HG03066 (cell line): Measurements from ENCODE around the gene ZNF549.
A peak's percentile ranks its signal among the peaks of the same experiment; 100 is the strongest.
"Not testable (repeated sequence)": the region's sequence is repeated elsewhere in the genome, so short reads cannot be mapped to it uniquely, and the experiment has no call there.

Experiments
- ATAC-seq: cut with Tn5 transposase; IDR thresholded peaks from one replicate; pipeline ENCODE4 v1.9.1; 2021; ENCODE audit warnings: low read depth; ENCODE audit not compliant: unreplicated experiment

Gene ZNF549

GRCh38 chr19:57527136-57527881 is at the start of gene ZNF549:
ZNF549 (plus strand) TSS chr19:57527356; CDS start chr19:57527574, 218 bp downstream.
- ATAC-seq: peak; percentile 99

DNA sequence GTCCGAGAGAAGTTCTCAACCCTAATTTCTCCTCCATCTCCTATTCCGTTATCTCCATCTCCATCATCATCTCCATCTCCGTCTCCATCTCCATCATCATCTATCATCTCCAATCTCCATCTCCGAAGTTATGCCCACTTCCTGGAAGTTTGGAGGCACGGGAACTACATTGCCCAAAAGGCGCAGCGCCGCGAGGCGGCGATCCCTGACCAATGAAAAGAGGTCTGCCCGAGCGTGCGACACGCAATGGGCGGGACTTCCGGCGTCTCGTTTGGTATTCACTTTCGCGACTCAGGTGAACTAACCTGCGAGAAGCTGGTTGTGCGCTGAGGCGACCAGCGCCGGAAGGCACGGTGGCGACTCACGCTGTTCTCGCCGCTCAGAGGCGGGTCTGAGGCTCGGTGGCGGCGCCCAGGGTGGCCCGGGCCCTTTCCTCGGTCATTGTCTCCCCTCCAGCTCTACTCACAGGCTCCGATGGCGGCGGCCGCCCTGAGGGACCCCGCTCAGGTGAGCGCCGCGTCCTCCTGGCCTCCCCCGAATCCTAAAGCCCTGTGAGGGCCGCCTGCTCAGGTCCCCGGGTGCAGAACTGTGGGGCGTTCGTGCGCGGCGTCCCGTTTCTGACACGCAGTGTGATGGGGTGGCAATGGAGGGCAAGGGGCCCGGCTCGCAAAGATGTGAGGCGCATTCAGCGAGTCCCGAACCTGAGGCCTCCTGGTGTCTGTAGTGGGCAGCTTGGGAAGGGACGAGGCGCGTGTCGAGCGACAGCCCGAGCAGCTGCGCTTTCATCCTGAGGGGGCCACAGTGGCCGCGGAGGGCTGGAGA is 39.5 kb upstream of the ZNF549 start, which contains the start of gene ZNF419:
Gene ZNF419 (plus strand): TSS at position 274 of the 822 bp plus-strand sequence. CDS start 201 bp downstream, at position 475.
- peak; percentile 97 for ATAC-seq

- ATAC-seq: not testable (repeated sequence)
Measured at GRCh38 chr19:57488299-57488644, 38.9 kb upstream of the ZNF549 start.

DNA sequence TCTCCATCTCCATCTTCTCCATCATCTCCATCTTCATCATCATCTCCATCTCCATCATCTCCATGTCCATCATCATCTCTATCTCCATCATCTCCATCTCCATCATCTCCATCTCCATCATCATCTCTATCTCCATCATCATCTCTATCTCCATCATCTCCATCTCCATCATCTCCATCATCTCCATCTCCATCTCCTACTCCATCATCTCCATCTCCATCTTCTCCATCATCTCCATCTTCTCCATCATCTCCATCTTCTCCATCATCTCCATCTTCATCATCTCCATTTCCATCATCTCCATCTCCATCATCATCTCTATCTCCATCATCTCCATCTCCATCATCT is 27.9 kb upstream of the ZNF549 start:
- ATAC-seq: not testable (repeated sequence)

GRCh38 chr19:57499680-57500395 is 27.3 kb upstream of the ZNF549 start, which contains the start of gene ZNF773:
ZNF773 (plus strand) TSS chr19:57499938; CDS start chr19:57500081, 143 bp downstream.
- ATAC-seq: peak; percentile 93

DNA sequence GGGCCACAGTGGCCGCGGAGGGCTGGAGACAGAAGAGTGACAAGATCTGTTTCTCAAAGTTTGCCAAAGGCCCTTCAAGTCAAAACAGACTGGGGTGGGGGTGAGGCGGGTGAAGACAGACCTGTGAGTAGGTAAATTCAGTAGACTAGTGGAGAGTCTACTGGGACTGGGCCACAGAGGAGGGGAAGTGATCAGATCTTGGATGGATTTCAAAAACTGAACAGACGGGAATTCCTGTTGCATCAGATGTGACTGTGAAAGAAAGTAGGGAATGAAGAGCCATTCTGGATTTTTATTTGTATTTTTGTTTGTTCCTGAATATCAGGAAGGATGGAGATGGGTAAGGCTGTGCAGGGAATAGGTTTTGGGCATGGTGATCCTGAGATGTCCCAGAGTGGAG is 26.8 kb upstream of the ZNF549 start:
- not testable (repeated sequence) for ATAC-seq

DNA sequence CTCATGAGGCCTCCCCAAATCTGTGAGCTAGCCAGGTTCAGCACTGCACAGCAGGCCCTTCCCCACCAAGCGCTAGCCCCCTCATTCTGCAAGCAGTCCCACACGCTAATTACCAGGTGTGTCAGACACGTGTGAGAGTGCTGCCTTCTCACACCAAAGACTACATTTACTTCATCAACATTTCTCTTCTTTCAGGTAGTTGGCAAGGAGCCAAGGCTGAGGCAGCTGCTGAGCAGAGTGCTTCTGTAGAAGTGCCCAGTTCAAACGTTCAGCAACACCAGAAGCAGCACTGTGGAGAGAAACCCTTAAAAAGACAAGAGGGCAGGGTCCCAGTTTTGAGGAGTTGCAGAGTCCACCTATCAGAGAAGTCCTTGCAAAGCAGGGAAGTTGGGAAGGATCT is 21.0 kb upstream of the ZNF549 start:
- ATAC-seq: no peak

DNA sequence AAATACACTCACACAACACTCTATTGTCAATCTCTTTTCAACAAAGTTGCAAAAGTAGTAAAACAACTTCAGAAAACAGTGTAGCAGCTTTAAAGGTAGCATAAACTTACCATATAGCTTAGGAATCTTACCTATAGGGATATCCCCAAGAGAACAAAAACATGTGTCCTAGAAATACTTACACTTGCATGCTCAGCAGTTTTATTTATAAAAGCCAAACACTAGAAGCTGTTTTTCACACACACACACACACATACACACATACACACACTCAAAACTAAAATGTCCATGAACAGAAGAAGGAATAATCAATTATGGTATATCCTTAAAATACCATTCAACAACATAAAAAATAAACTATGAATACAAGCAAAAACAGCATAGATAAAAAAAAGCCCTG is 15.7 kb upstream of the ZNF549 start:
- ATAC-seq: no peak

- no peak for ATAC-seq
Measured at GRCh38 chr19:57512845-57513244, 14.3 kb upstream of the ZNF549 start.

- ATAC-seq: no peak
Measured at GRCh38 chr19:57515255-57515654, 11.9 kb upstream of the ZNF549 start.

DNA sequence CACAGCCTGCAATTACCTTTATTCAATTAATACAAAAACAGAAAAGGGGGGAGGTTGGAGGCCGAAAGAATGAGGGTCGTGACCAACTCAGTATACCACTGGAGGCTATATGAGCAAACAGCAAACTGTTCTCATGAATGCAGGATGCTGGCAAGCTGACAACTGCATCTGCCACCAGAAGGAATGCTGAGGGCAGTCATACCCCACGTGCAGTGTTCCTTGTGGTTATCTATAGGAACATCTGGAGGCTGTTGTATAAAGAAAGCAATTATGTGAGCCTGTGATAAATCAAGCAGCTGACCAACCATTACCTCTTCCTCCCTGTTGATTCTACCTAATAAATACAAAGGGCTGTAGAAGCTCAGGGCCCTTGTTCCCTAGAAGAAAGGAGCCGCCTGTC is 9.1 kb upstream of the ZNF549 start:
- ATAC-seq: not testable (repeated sequence)

DNA sequence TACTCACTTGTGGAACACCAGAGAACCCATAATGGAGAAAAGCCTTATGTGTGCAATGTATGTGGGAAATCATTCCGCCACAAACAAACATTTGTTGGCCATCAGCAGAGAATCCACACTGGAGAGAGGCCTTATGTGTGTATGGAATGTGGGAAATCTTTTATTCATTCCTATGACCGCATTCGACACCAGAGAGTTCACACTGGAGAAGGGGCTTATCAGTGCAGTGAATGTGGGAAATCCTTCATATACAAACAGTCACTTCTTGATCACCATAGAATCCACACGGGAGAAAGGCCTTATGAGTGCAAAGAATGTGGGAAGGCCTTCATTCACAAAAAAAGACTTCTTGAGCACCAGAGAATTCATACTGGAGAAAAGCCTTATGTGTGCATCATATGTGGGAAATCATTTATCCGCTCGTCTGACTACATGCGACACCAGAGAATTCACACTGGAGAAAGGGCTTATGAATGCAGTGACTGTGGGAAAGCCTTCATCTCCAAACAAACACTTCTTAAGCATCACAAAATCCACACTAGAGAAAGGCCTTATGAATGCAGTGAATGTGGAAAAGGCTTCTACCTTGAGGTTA is 10.9 kb downstream of the ZNF549 start:
- no peak for ATAC-seq

- no peak for ATAC-seq
Measured at GRCh38 chr19:57546513-57546912, 19.4 kb downstream of the ZNF549 start.

DNA sequence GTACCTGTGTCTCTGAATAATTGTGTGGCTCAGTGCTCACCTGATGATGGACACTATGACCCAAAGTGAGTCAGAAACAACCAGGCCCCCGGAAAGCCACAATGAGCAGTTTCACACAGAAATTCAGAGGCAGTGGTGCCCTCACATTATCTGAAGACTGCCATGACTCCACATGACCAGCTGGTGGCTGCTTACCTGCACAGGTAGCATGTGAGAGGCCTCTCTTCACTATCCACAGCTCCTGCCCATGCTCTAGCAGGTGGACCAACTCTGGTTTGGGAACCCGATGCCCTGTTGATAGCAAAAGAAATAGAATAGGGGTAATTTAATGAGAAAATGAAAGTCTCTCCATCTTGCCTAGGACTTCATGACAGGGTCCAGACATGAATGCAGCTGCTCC is 25.3 kb downstream of the ZNF549 start:
- ATAC-seq: no peak

GRCh38 chr19:57557659-57558058 is 30.5 kb downstream of the ZNF549 start:
- ATAC-seq: no peak

- no peak for ATAC-seq
Measured at GRCh38 chr19:57558525-57558924, 31.4 kb downstream of the ZNF549 start.

DNA sequence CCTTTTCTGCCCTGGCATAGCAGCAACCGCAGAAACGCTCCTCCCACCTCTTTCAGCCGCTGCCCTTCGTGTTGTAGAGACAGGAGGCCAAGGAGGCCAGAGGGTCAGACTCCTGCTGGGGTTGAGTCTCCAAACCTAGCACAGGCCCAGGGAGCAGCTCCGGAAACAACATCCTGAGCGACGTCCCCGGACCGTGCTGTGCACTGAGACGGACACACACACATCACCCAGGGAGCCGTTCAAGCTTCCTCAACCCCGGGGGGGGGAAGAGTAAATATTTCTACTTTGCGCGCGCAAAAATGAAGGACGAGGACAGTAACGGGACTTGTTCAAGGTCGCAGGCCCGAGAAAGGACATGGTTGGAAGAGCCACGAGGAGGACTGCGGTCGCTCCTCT is 31.9 kb downstream of the ZNF549 start:
- peak; percentile 7 for ATAC-seq

GRCh38 chr19:57559404-57560025 is 32.4 kb downstream of the ZNF549 start, which contains the start of gene ZNF550:
ZNF550 (minus strand) TSS chr19:57559863; CDS start chr19:57559682, 181 bp downstream.
- ATAC-seq: peak; percentile 97

GRCh38 chr19:57560049-57560491 is 32.9 kb downstream of the ZNF549 start:
- ATAC-seq: no peak

DNA sequence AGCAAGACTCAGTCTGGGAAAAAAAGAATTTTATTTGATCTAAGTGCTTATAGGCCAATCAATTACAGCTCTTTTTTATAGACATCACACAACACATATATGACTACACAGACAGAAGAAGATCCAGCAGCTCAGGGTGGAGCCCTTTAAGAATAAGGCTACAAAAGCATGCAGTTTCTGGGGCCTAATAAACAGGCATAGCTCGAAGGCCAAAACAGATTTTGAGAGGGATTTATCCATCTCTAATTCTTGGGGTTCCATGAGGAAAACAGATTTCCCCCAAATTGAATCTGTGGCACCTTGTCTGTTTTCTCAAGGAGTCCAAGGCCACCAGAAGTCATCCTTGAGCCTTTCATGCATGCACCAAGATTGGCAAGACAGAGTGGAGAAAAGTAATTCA is 36.4 kb downstream of the ZNF549 start:
- no peak for ATAC-seq
